GM21529 (cell line): ENCODE data around the gene TTLL5.
A peak's percentile ranks its signal among the peaks of the same experiment; 100 is the strongest.

Source experiments
- ATAC-seq: cut with Tn5 transposase; IDR thresholded peaks from one replicate; pipeline ENCODE4 v1.9.1; 2021; ENCODE audit not compliant: unreplicated experiment

TTLL5 gene

GRCh38 chr14:75982266-75983018 is 321.4 kb downstream of the TTLL5 start:
- peak; percentile 55 for ATAC-seq

GRCh38 chr14:75983019-75983358 is 321.9 kb downstream of the TTLL5 start:
- no peak for ATAC-seq

GRCh38 chr14:75984674-75985073 is 323.6 kb downstream of the TTLL5 start:
- no peak for ATAC-seq

- peak; percentile 68 for ATAC-seq
These were observed 324.8 kb downstream of the TTLL5 start, which contains the start of gene IFT43 for GRCh38 chr14:75985618-75986438. Gene IFT43 (plus strand): TSS chr14:75985763. CDS start chr14:75985787, 24 bp downstream.

GRCh38 chr14:75986439-75986765 is 325.4 kb downstream of the TTLL5 start:
- no peak for ATAC-seq

GRCh38 chr14:75987201-75987970 is 326.3 kb downstream of the TTLL5 start:
- ATAC-seq, result no peak

- no peak for ATAC-seq
These were observed 328.1 kb downstream of the TTLL5 start for GRCh38 chr14:75989134-75989533.

- no peak for ATAC-seq
These were observed 329.3 kb downstream of the TTLL5 start for GRCh38 chr14:75990297-75990696.

GRCh38 chr14:75991753-75992152 is 330.7 kb downstream of the TTLL5 start:
- ATAC-seq, result no peak

- peak; percentile 55 for ATAC-seq
These were observed 332.6 kb downstream of the TTLL5 start for GRCh38 chr14:75993567-75994041.

- ATAC-seq, result no peak
These were observed 334.5 kb downstream of the TTLL5 start for GRCh38 chr14:75995372-75996041.

- no peak for ATAC-seq
These were observed 335.4 kb downstream of the TTLL5 start for GRCh38 chr14:75996488-75996887.

GRCh38 chr14:75999511-76000190 is 338.6 kb downstream of the TTLL5 start:
- no peak for ATAC-seq

GRCh38 chr14:76002383-76002782 is 341.3 kb downstream of the TTLL5 start:
- no peak for ATAC-seq
